Vagina (tissue), 2 donors: ENCODE results near the gene INSR. TPM values are rescaled to one million over a fixed set of nuclear protein-coding genes. Genes with fewer than 3 reads are reported as not detected.

Source experiments
- DNase-seq, 2 donors: peaks; one replicate each; pipeline ENCODE4 v3.0.0-alpha.2; 2017; ENCODE audit errors: extremely low spot score in 2 of 2
- H3K27ac ChIP-seq: fragments of 200-600 bp; sonication (generic); one replicate; pipeline ENCODE4 v1.5.1; 2019
- H3K27me3 ChIP-seq: fragments of 200-600 bp; sonication (generic); one replicate; pipeline ENCODE4 v1.5.1; 2019
- H3K36me3 ChIP-seq, 2 donors: fragments of 200-600 bp; sonication (generic); one replicate each; pipeline ENCODE4 v1.5.1; 2017 to 2019
- H3K4me1 ChIP-seq: fragments of 200-600 bp; sonication (generic); one replicate; pipeline ENCODE4 v1.5.1; 2019
- H3K4me3 ChIP-seq, 2 donors: fragments of 200-600 bp; sonication (generic); 1 replicate in 1 of 2; 2 replicates in 1 of 2; pipeline ENCODE4 v1.5.1; 2016 to 2019
- H3K9me3 ChIP-seq: fragments of 200-600 bp; sonication (generic); one replicate; pipeline ENCODE4 v1.5.1; 2019
- CTCF ChIP-seq, 3 experiments: fragments of 450-650 bp in 2 of 3; fragments of 200-600 bp in 1 of 3; sonication (generic) in 1 of 3; IDR thresholded peaks; one replicate each; pipeline ENCODE4 v1.5.1; 2017 to 2019; ENCODE audit warnings: antibody characterized with exemption in 3 of 3, mild to moderate bottlenecking in 2 of 3, moderate library complexity in 2 of 3
- POLR2A ChIP-seq, 2 donors: fragments of 450-650 bp; IDR thresholded peaks; one replicate each; pipeline ENCODE4 v1.6.1; 2017; ENCODE audit warnings: antibody characterized with exemption in 2 of 2, mild to moderate bottlenecking in 2 of 2, moderate library complexity in 2 of 2
- POLR2AphosphoS5 ChIP-seq, 2 donors: sonication (generic); formaldehyde crosslinking; IDR thresholded peaks; one replicate each; pipeline ENCODE4 v1.9.0; 2017; ENCODE audit warnings: antibody characterized with exemption in 2 of 2, mild to moderate bottlenecking in 2 of 2, low read depth in 1 of 2; ENCODE audit not compliant: insufficient read depth in 1 of 2
- intact Hi-C: fragments of 100-400 bp; cut with DNase I; formaldehyde crosslinking; loops from one replicate; pipeline ENCODE4 v1.15.1; 2023
- total RNA-seq: library from RNA; depleted of rRNA; stranded (reverse); fragments of >200 nt; gene quantifications from one replicate; pipeline ENCODE4 v1.2.3, GENCODE V29; 2016

The INSR gene
- total RNA-seq, 1 donor from 2014 or later = 86.7 TPM

- peak overlapping the region; percentile 62 to 80 for H3K4me3 ChIP-seq
- H3K27me3 ChIP-seq = no peaks in the 10 kb centered on the region
- H3K36me3 ChIP-seq = no peaks in the 10 kb centered on the region
- peaks cover 19% of the 10 kb centered on the region for H3K4me1 ChIP-seq
- H3K27ac ChIP-seq = peak overlapping the region; percentile 85
- TF ChIP-seq POLR2AphosphoS5 (IDR thresholded peaks at IDR 0.05; ENCODE audit: insufficient read depth in 1 of 2, low read depth in 1 of 2) (peak in 1 of 2 donors; percentile 69), CTCF (IDR thresholded peaks at IDR 0.05) (no peak), POLR2A (IDR thresholded peaks at IDR 0.05) (peak in 1 of 2 donors; percentile 72)
- intact Hi-C loops = loop anchor here (1.0 to 10.0 kb wide), 2 partner anchors 53 to 96 kb away; partner anchors contain the start of gene INSR
- DNase-seq = peak in 1 of 2 donors; percentile 94
- H3K9me3 ChIP-seq = no peaks in the 10 kb centered on the region
Observed at GRCh38 chr19:7197760-7198696, 96.2 kb downstream of the INSR start.

GRCh38 chr19:7197119-7197759, 97.0 kb downstream of the INSR start:
- no peaks in the 10 kb centered on the region for H3K9me3 ChIP-seq
- peak in 1 of 2 donors; percentile 97 for DNase-seq
- H3K27ac ChIP-seq = peak overlapping the region; percentile 85
- H3K4me3 ChIP-seq = peak overlapping the region; percentile 62 to 80
- H3K27me3 ChIP-seq = no peaks in the 10 kb centered on the region
- intact Hi-C loops = loop anchor here (10.0 kb wide), 1 partner anchor 52 kb away; no protein-coding TSS in a partner anchor
- no peaks in the 10 kb centered on the region for H3K36me3 ChIP-seq
- TF ChIP-seq CTCF (IDR thresholded peaks at IDR 0.05) (no peak), POLR2AphosphoS5 (IDR thresholded peaks at IDR 0.05; ENCODE audit: insufficient read depth in 1 of 2, low read depth in 1 of 2) (peak; percentile 34 to 85)
- H3K4me1 ChIP-seq = peaks cover 27% of the 10 kb centered on the region

- H3K9me3 ChIP-seq = no peaks in the 10 kb centered on the region
- H3K27ac ChIP-seq = peak overlapping the region; percentile 85
- no peaks in the 10 kb centered on the region for H3K27me3 ChIP-seq
- no peak for TF ChIP-seq CTCF (IDR thresholded peaks at IDR 0.05)
- TF ChIP-seq POLR2AphosphoS5 (IDR thresholded peaks at IDR 0.05; ENCODE audit: insufficient read depth in 1 of 2, low read depth in 1 of 2) = no peak
- no peak for TF ChIP-seq POLR2A (IDR thresholded peaks at IDR 0.05)
- H3K4me1 ChIP-seq = peaks cover 31% of the 10 kb centered on the region
- intact Hi-C loops = loop anchor here (10.0 kb wide), 1 partner anchor 52 kb away; no protein-coding TSS in a partner anchor
- peak overlapping the region; percentile 62 to 80 for H3K4me3 ChIP-seq
- no peak for DNase-seq
- H3K36me3 ChIP-seq = no peaks in the 10 kb centered on the region
Observed at GRCh38 chr19:7196763-7197118, 97.5 kb downstream of the INSR start.

- no peak overlapping the region for H3K4me3 ChIP-seq
- no peaks in the 10 kb centered on the region for H3K36me3 ChIP-seq
- intact Hi-C loops = loop anchor here (10.0 kb wide), 1 partner anchor 50 kb away; no protein-coding TSS in a partner anchor
- TF ChIP-seq POLR2A (IDR thresholded peaks at IDR 0.05) (no peak), POLR2AphosphoS5 (IDR thresholded peaks at IDR 0.05; ENCODE audit: insufficient read depth in 1 of 2, low read depth in 1 of 2) (no peak), CTCF (IDR thresholded peaks at IDR 0.05) (no peak)
- peaks cover 37% of the 10 kb centered on the region for H3K4me1 ChIP-seq
- DNase-seq = no peak
- H3K9me3 ChIP-seq = no peaks in the 10 kb centered on the region
- H3K27ac ChIP-seq = no peak overlapping the region
- H3K27me3 ChIP-seq = no peaks in the 10 kb centered on the region
Observed at GRCh38 chr19:7195046-7195445, 99.2 kb downstream of the INSR start.
